ENCODE results near the gene SLC6A9.

Gene SLC6A9

DNA sequence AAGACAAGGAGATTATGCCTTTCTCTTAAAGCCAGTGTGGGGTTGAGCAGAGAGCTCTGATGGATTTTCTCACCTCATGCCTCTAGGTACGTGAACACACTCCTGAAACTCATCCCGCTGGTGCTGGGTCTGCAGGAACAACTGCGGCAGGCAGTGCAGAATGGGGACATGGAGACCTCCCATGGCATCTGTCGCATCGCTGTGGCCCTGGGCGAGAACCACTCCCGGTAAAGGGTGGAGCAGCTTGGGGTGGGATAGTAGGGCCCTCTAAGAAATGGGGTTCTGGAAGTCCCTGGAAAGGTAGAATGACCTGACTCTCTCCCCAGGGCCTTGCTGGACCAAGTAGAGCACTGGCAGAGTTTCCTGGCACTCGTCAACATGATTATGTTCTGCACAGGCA lies 75.0 kb downstream of the SLC6A9 start:
- in situ Hi-C loops (cut with MboI; ENCODE audit: low sequenced_read_pairs, unreplicated experiment), result no loop called here
- no peak for DNase-seq (ENCODE audit: low spot score)
- TF ChIP-seq CTCF (IDR thresholded peaks at IDR 0.05; ENCODE audit: borderline replicate concordance, control extremely low read depth, extremely low read depth, insufficient read depth, missing control alignments), result no peak

GRCh38 chr1:43954036-43954435 lies 77.2 kb downstream of the SLC6A9 start:
- no peak for TF ChIP-seq CTCF (IDR thresholded peaks at IDR 0.05; ENCODE audit: borderline replicate concordance, control extremely low read depth, extremely low read depth, insufficient read depth, missing control alignments)
- DNase-seq (ENCODE audit: low spot score), result no peak
- in situ Hi-C loops (cut with MboI; ENCODE audit: low sequenced_read_pairs, unreplicated experiment), result no loop called here

DNA sequence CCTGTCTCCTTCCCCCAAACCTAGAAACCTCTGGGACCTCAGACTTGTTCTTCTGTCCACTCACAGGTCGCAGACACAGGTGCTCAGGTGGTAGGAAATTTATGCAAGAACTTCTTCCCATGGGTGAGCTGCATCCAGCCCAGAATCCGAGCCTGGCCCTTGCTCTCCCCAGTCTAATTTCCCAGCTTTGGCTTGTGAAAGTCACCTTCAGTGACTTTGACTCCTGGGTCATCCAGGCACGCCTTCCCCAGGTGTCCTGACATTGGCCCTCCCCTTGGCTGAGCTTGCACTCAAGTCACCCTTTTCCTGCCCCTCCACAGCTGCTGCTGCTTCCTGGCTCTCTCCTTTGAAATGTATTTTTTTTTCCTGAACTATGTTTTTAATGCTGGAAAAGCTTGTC lies 77.9 kb downstream of the SLC6A9 start:
- no peak for TF ChIP-seq CTCF (IDR thresholded peaks at IDR 0.05; ENCODE audit: borderline replicate concordance, control extremely low read depth, extremely low read depth, insufficient read depth, missing control alignments)
- in situ Hi-C loops (cut with MboI; ENCODE audit: low sequenced_read_pairs, unreplicated experiment), result no loop called here
- DNase-seq (ENCODE audit: low spot score), result no peak

- no peak for TF ChIP-seq CTCF (IDR thresholded peaks at IDR 0.05; ENCODE audit: borderline replicate concordance, control extremely low read depth, extremely low read depth, insufficient read depth, missing control alignments)
- no peak for DNase-seq (ENCODE audit: low spot score)
- in situ Hi-C loops (cut with MboI; ENCODE audit: low sequenced_read_pairs, unreplicated experiment), result no loop called here
Measured at GRCh38 chr1:43952731-43953346, 78.4 kb downstream of the SLC6A9 start.

DNA sequence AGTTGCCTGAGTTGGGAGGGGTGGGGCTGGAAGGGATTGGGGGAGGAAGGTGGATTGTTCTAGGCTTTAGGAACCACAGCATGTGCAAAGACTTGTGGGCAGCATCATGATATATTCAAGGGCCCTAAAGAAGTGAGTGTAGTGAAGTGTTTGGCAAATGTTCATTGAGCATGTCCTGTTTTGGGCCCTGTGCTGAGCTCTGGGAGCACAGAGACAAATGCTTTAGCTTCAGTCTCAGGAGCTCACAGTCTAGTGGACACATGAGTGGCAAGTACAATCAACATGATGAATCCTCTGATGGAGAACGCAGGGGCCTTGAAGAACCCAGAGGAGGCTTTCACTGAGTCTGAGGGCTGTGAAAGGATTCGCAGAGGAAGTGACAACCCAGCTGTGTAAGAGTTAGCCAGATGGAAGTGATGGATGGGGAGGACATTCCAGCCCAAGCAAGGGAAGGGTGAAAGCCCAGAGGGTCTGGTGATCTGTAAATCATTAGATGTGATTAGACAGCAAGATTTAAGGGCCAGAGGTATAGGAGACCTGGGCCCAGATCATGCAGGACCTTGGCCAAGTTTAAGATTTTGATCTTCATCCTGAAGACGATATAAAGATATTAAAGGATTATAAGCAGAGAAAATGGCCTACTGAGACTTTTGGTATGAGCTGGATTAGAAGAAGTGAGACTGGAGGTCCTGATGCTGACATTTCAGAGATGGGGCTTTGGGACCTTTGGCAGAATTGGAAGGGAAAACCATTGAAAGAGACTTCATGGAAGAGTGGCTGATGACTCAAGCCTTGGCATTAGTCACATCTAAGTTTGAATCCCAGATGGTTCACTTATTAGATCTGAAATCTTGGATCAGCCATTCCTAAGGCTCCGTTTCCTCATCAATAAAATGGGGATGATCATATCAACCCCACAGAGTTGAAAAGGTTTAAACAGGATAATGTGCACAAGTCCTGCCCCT lies 80.0 kb downstream of the SLC6A9 start:
- in situ Hi-C loops (cut with MboI; ENCODE audit: low sequenced_read_pairs, unreplicated experiment), result no loop called here
- DNase-seq (ENCODE audit: low spot score), result no peak
- no peak for TF ChIP-seq CTCF (IDR thresholded peaks at IDR 0.05; ENCODE audit: borderline replicate concordance, control extremely low read depth, extremely low read depth, insufficient read depth, missing control alignments)

DNA sequence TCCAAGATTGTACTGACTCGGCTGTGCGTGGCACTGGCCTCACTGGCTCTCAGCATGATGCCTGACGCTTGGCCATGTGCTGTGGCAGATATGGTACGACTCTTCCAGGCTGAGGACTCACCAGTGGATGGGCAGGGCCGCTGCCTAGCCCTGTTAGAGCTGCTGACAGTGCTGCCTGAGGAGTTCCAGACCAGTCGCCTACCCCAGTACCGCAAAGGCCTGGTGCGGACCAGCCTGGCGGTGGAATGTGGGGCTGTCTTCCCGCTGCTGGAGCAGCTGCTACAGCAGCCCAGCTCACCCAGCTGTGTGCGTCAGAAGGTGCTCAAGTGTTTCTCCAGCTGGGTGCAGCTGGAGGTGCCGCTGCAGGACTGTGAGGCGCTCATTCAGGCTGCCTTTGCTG lies 81.6 kb downstream of the SLC6A9 start:
- no peak for TF ChIP-seq CTCF (IDR thresholded peaks at IDR 0.05; ENCODE audit: borderline replicate concordance, control extremely low read depth, extremely low read depth, insufficient read depth, missing control alignments)
- in situ Hi-C loops (cut with MboI; ENCODE audit: low sequenced_read_pairs, unreplicated experiment), result loop anchor here (25.0 kb wide), 2 partner anchors 412 to 712 kb away; partner anchors contain the start of gene PTPRF
- no peak for DNase-seq (ENCODE audit: low spot score)
